HTR-8/SVneo (cell line): ENCODE results near the gene TUB.

Experiments used
- DNase-seq: peaks from one replicate; pipeline ENCODE4 v3.0.0; 2011; ENCODE audit warnings: low spot score, mixed read lengths; ENCODE audit not compliant: insufficient read length
- FAIRE-seq: peaks from 2 replicates; lab custom pipeline; 2011; peaks lifted over from hg19 to GRCh38; lab: Jason Lieb, UNC

The TUB gene

DNA sequence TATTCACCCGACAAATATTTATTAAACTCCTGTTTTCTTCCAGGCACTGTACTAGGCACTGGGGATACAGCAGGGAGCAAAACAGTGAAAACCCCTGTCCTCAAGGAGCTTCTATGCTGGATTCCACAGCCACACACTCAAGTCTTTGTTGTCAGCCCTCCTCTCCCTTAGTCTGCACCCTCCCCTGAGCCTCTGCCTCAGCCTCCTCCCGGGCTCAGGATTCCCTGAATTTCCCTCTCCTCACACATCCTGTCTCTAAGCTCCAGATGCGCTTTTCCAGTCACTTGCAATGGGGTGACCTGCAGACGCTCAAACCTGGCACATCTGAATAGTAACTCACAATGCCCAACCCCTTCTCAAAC is 13.5 kb upstream of the TUB start:
- no peak for DNase-seq
- no peak for FAIRE-seq

DNA sequence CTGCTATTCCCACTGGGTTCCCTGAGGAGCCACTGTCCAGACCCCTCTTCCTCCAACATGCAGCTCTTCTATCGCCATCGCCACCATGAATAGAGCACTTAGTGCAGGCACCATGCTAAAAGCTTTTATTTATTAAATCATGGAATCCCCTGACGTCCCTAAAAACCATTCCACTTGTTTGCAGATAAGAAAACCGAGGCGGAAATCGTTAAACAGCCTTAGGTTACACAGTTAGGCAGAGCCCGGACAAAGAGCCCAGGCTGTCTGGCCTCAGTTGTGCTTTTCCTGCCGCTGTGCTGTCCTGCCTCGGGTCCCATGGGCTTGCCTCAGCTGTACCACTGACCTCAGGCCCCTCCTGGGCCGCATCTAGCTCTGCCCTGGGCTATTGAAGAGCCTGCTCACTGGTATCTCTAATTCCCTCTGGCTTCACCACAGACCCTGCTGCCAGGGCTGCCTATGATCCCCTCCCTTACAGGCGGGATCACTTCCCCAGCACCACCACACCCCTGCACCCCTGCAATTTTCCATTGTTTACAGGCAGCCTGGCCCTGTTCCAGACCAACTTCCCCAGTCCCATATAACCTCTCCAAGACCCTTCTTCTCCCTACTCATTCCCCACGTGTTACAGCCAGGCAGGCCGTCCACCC is 13.0 kb upstream of the TUB start:
- DNase-seq (no peak), FAIRE-seq (no peak)

DNA sequence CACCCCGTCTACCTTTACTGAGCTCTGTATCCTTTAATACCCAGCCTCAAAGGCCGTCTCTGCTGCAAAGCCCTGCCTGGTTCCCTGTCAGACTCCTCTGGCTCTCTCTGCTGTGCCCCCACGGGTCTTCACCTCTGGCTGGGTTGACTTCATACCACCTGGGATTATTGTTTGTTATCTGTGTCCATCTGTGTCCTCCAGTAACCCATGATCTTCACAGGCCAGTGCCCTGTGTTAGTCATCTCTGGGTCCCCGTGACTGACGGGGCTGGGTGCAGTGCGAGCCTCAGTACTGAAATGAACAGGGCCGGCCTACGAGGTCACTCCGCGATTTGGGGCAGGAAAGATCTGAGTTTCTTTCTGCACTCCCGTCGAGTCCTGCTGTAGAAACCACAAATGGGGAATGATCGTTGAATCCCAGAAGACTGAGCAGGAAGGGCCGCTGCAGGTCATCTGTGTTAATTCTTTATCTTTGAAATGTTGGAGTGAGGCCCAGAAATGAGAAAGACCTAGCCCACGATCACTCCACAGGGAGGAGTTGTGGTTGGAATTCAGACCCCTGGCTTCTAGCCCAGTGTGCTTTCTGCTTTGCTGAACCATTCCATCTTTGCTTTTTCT is 12.3 kb upstream of the TUB start:
- FAIRE-seq (peak; percentile 71), DNase-seq (peak; percentile 72)

DNA sequence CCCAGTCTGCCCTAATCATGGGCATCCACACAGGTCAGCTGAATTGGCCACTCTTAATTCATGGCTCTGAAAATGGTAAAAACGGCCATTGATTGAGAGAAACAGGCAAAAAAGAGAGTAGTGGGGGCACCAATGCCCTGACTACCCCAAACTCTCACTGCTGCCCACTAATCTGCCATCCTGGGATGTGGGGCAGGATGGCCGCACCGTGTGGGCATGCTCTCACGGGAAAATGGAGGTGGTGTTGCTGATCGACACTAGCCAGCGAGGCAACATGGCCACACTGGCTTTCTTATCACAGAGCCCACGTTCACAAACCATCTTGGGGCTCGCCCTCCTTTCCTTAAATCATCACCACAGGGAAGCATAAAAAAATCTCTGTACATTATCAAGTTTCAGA is 11.2 kb upstream of the TUB start:
- FAIRE-seq = no peak
- no peak for DNase-seq

DNA sequence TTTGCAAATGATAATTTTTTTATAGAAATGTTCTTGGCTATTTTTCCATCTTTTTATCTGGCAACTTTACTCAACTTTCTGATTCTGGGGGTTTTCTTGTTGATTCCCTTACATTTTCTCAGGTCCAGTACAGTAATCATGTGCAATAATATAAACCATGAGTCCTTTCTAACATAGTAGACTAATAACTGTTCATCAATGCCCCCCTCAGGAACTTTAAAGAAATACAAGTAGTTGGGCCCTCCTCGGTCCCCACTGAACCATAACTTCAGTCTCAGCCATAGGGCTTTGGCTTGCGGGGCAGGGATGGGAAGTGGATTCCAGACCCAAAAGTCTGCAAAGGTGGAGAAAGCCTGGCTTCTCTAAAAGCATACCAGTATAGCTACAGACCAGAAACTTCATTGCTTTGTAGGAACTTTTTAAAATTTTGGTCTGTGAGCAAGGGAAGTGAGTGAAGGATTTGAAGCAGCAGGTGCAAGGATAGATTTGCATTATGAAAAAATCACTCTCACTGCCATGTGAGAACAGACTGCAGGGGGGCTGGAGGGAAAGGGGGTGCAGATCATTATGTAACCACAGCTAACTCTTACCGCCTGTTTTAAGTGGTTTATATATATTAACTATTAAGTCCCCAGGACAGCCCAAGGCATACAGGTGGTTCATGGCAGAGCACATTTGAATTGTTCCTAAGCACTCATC is 10.4 kb upstream of the TUB start:
- DNase-seq (peak; percentile 67), FAIRE-seq (no peak)

DNA sequence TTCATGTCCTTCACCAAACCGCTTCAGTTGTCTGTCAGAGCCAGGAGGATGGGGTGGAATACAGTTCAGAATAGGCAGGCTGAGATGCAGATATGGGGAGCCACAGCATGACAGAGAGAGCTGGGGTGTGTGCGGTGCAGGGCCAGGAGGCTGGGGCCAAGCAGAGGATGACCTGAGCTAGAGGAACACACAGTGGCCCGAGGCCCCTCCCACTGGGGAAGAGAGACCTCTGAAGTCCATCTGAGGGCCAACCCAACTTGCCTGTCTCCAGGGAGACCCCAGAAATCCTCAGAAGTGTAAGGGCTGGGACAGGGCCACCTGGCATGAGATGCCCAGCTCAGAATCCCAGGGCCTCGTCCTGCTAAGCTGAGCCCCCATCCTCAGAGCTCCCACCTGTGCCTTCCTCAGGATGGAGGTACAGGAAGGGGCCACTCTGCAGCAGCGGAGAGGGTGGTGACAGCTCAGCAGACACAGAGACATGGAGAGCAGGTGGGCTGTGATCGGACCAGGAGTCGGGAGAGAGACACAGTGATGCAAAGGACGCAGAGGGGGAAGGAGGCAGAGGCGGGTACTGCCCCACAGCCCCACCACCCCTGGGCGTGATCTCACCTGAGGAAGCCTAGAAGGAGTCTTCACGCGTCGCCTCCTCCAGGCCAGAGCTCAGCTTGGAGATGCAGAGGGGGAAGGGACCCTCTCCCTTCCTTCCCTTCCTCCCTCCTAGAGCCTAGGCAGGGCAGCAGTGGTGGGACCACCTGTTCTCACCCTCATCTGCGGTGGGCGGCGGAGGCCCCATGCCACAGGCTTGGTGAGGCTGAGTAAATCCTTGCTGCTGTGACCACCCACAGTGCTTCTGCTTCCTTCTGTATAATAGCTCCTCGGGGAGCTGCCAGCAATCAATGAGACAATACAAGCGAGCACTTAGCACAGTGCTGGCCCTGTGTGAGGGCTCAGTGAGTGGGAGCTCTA is 9.1 kb upstream of the TUB start:
- FAIRE-seq (no peak), DNase-seq (no peak)

DNA sequence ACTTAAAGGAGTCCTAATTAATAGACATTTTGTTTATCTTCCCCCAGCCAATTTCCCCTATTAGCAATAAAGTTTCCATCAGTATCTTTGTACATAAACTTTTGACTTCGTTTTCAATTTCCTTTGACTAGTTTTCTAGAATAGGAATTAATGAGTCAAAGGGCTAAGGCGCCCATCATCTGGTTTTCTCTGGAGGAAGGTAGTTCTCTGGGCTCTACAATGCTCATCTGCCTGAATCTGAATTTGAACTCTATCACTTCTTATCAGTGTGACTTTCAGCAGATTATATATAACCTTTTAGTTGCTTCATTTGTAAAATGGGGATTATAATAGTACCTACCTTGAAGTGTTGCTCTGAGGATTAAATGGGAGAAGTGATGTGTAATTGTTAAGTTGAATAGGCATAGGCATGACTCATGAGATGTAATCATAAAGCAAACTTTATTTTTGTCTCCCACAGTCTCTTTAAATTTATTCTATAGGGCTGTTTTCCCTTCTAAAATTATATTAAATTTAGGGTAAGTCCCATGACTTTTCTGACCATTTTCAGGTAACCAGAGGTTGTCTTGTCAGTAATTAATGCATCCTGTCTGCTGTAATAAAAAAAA is 5.8 kb upstream of the TUB start:
- no peak for FAIRE-seq
- DNase-seq = no peak

DNA sequence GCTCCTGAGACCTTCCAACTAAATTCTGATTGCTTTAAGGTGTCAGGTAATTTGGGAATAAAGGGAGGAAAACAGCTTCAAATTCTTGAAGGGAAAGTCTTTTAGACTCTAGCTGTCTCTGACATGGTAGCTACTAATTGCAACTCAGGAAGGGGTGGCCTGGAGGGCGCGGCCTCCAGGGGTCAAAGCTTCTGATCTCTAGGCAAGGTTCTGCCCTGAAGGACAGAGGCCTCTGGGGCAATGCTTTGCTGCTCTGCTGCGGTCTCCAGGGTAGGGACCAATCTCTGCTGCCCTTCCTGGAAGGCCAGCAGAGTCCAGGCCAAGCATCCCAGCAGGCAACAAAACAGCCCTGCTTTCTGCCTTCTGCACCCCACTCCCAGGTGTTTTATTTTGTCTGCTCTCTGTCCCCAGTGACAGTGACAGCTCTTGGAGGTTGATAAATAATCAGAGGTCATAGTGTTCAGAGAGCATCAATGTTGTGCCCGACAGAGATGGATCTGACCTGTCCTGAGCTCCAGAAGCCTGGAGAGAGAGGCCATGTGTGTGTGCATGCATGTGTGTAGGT is 1.8 kb upstream of the TUB start:
- FAIRE-seq = no peak

DNA sequence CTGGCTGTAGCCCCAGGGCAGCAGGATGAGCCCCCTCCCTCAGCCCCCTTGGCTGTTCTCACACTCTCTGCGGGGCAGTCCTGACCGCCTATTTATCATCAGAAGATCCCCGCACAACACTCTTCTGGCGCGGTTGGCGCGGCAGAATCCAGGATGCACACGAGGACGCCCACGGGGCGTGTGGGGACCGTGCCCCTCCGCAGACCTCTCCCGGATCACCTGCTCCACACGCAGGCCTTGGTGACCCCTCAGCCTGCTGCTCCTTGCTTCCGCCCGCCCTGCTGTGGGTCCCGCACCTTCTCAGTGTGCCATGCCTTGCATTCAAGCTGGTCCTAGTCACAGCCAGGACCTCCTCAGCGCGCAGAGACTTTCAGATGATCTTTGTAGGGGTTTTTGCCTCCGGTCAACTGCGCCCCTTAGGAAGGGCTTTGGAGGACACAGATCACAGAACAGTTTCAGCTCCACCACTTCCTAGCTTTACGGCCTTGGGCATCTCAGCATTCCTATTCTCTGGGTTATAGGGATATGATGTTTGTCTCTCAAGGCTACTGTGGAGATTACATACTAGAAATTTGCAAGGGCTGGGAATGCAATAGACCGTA is 841 bp upstream of the TUB start:
- no peak for DNase-seq
- no peak for FAIRE-seq

More for the DNA sequence above, 1.8 kb upstream of the TUB start:
- no peak for DNase-seq

DNA sequence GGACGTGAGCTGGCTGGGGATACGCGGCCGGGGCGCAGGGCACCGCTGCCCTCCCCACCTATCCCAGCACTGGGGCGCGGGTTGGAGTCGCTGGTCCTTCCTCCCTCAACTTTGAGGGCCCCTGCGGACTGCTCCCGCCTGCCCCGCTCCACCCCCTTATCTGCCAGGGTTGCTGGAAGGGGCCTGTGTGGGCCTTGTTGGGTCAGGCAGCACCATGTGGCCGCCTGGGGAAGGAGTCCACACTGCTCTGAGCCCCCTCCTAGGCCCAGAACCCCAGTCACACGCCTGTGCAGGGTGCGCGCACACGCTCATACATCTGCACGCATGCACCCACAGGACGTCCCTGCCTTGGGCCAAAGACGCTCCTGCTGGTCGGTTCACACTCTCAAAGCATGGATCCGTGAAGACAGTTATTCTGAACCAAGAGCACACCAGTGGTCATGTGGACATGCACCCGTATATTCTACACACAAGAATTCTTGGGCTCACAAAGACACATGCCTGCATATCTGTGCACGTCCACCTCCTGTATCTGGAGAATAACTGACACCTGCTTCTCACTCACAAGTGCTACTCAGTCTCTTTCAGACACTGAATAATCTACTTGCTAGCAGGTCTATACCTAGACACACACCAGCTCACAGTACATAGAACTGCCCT is 710 bp downstream of the TUB start:
- DNase-seq = no peak
- FAIRE-seq = peak; percentile 75

DNA sequence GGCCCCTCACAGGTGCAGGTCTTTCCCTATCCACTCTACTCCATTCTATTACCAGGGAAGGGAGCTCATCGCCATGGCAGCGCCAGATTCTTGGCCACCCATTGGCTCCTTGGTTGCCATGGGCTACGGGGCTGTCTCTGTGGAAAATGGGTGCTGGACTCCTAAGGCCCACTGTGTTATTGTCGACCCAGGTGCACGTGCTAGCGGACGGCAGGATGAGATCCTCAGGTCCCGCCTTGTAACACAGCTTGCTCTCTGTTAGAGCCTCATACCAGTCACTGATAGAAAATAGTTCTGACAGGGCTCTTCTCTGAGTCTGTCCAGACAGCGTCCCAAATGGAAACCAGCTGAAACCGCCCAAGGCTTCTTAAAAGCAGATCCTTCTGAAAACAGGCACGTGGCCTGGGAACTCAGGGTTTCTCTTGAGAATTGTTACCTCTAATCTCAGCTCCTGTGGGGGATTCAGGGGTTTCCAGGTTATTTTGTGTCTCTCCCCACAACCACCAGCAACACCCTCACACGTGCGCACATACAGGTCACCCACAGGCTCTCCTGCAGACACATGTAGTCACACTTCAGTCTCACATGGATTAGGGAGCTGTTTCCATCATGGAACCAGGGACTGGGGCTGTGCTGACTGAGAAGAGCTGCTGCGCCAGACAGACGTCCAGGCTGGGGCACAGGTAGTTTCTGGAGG is 1.5 kb downstream of the TUB start:
- FAIRE-seq = no peak
- no peak for DNase-seq

DNA sequence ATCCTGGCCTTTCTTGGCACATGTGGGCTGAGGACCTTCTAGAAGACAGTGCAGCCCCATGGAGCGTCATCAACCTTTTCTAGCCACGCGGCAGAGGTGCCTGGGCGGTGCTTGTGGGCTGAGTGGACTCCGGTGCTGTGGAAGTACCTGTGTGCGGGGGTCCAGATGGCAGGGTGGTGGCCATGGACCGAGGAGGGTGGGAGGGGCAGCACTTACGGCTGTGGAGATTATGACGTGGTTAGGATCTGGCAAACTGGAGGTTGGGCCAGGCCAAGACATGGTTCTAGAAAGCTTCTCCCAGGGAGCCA is 2.0 kb downstream of the TUB start:
- no peak for DNase-seq
- no peak for FAIRE-seq

DNA sequence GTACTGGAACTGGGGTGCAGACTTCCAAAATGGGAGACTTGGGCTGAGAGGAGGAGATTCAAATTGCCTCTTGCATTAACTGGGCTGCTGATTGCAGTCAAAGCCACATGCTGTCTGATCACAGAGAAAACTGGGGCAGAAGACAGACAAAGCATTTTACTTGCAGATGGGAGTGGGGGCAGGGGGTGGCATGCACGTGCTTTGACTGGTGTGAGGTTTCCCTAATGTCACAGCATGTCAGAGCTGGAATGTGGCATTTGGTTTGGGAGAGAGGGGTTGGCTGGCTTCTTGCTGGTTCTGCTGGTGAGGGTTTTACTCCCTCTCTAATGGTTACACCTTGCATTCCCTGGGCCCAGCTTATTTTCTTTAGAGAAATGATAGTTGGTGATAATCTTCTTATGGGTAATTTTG is 2.9 kb downstream of the TUB start:
- no peak for FAIRE-seq
- DNase-seq = no peak

DNA sequence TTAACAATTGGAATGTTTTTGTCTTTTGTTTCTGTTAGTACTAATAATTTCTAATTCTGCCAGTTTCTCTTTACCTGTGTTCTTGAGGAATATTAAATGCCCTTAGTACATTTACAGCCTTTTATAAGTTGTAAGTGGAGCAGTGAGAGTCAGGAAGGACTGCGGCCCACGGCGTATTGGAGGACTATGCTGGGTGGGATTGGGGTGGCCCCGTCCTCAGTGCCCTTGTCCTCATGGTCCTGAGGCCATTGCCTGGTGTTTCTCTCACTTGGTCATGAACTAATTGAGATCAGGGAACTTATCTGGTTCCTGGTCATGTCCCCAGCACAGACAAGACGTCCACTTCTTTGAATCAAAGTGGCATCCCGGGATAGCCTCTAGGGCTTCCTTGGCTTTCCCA is 3.3 kb downstream of the TUB start:
- DNase-seq (no peak), FAIRE-seq (no peak)

DNA sequence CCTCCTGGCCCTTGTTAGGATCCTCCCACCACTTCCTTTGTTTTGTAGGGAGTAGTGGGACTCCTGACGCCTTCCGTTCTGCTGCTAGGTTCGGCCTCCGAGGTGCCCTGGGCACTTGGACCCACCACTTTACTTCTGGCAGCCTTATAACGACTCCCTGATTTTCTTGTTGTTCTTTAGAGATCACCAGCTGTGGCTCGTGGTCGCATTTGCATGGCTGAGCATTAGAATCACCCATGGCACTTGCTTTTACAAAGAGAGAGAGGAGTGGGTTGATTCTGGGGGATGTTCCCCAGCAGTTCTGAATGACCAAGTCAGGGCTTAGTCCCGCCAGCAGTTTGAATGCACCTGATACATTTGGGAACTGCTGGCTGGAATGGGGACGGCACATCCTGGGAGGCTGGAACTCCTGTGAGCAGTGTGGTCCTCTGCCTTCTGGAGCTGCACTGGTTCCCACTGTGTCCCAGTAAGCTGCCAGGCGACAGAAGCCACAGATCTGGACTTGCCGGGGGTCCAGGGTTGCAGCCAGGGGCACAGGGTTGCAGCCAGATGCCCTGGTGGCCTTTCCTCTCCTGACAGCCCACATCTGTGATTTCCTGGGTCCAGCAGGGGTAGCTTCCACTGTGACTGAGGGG is 4.1 kb downstream of the TUB start:
- no peak for DNase-seq
- FAIRE-seq = no peak

DNA sequence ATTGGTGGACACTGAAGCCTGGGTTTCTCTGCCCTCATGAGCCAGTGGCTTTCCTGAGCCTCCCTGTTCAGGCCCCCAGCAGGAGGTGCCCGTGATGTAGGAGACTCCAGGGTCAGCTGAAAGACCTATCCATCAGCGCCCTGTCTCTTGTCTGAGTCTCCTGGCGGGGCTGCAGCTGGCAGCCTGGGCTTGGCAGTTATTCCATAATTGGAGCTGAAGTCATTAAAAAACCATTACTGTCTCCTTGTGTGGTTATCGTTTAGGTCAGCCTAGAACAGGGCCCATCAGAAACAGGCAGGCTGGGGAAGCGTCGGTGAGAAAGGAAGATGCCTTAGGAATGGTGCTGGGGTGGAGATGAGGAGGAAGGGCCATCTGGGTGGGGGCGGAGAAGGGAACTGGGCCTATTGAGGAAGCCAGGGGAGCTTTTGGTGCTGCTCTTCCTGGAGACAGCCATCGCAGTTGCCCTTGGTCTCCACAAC is 5.0 kb downstream of the TUB start:
- no peak for DNase-seq
- no peak for FAIRE-seq

DNA sequence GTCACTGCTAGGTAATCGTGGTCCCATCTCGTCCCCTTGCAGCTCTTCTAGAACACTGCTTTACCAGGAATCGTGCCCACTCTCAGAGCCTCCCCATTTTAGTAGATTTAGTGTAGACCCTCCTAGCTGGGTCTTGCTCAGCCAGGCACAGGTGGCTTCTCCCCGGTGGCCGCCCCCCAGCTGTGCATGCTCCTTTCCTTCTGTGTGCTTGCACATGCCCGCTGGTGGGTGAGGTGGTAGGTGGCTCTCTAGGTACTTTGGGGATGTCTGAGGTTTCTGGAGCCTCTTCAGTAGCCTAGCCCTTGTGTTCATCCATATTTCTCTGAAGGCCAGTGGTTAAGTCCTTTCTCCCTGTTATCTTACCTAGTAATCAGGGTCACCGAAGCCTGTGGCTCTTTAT is 5.6 kb downstream of the TUB start:
- no peak for DNase-seq
- FAIRE-seq = no peak

DNA sequence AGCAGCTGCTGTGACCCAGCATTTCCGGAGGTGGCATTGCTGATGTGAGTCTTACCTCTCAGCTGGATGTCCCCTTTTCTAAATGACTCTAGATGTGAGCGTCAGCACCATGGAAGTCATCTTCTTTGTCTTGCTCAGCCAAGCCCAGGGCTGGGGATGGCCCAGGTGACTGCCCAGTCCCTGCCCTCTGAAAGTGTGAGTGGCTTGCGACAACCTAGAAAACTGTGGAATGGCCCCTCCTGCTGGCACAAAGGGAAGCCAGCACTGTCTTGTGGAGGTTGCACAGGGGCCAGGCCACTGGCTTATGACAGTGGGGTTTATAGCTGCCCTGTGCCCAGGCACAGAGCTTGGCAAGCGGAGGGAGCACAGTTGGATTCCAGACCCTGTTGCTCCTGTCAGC is 6.2 kb downstream of the TUB start:
- FAIRE-seq (no peak), DNase-seq (no peak)
